Astrocyte (in vitro differentiated cells and primary cell): ENCODE measurements around the gene HTRA1. TPM values are rescaled to one million over a fixed set of nuclear protein-coding genes. Genes with fewer than 3 reads are reported as not detected.

Experiments used
- DNase-seq: peaks from one replicate; pipeline ENCODE4 v3.0.0-alpha.2; 2010; ENCODE audit warnings: low read depth
- FAIRE-seq: peaks from 2 replicates; lab custom pipeline; 2011; peaks lifted over from hg19 to GRCh38; lab: Jason Lieb, UNC
- H2AFZ ChIP-seq: 2 replicates; pipeline ENCODE4 v1.6.0; 2012; ENCODE audit warnings: low read depth, low read length, inconsistent platforms
- H3K27ac ChIP-seq: 2 replicates; pipeline ENCODE4 v1.5.1; 2011; ENCODE audit warnings: low read depth, low read length, inconsistent platforms
- H3K27me3 ChIP-seq: 2 replicates; pipeline ENCODE4 v1.6.0; 2011; ENCODE audit warnings: low read length, inconsistent platforms; ENCODE audit not compliant: insufficient read depth
- H3K36me3 ChIP-seq: 2 replicates; pipeline ENCODE4 v1.5.1; 2011; ENCODE audit warnings: low read length, inconsistent platforms; ENCODE audit not compliant: insufficient read depth
- H3K4me1 ChIP-seq: 2 replicates; pipeline ENCODE4 v1.5.1; 2011; ENCODE audit warnings: low read length, inconsistent platforms; ENCODE audit not compliant: insufficient read depth
- H3K4me2 ChIP-seq: 2 replicates; pipeline ENCODE4 v1.6.0; 2012; ENCODE audit warnings: low read length, inconsistent platforms
- H3K4me3 ChIP-seq: 2 replicates; pipeline ENCODE4 v1.5.1; 2011; ENCODE audit warnings: low read depth, mild to moderate bottlenecking, low read length, inconsistent platforms; ENCODE audit not compliant: insufficient read depth
- H3K79me2 ChIP-seq: 2 replicates; pipeline ENCODE4 v1.6.0; 2012; ENCODE audit warnings: mild to moderate bottlenecking, low read length, inconsistent platforms; ENCODE audit not compliant: insufficient read depth
- H3K9ac ChIP-seq: 2 replicates; pipeline ENCODE4 v1.6.0; 2012; ENCODE audit warnings: mild to moderate bottlenecking, low read length, inconsistent platforms
- H3K9me3 ChIP-seq: 2 replicates; pipeline ENCODE4 v1.5.1; 2012; ENCODE audit warnings: low read depth, mild to moderate bottlenecking, low read length, inconsistent platforms; ENCODE audit not compliant: insufficient read depth
- H4K20me1 ChIP-seq: 2 replicates; pipeline ENCODE4 v1.6.0; 2012; ENCODE audit warnings: low read length, inconsistent platforms; ENCODE audit not compliant: insufficient read depth
- H3K27ac Mint-ChIP-seq: one replicate; pipeline ENCODE4 v1.8.0; 2021; ENCODE audit warnings: mild to moderate bottlenecking, mixed read lengths; ENCODE audit not compliant: unreplicated experiment
- H3K27me3 Mint-ChIP-seq: one replicate; pipeline ENCODE4 v1.8.0; 2021; ENCODE audit warnings: low read depth, mixed read lengths; ENCODE audit not compliant: unreplicated experiment
- H3K36me3 Mint-ChIP-seq: one replicate; pipeline ENCODE4 v1.8.0; 2021; ENCODE audit warnings: low read depth, mixed read lengths; ENCODE audit not compliant: unreplicated experiment
- H3K4me1 Mint-ChIP-seq: one replicate; pipeline ENCODE4 v1.8.0; 2021; ENCODE audit warnings: low read depth, mixed read lengths; ENCODE audit not compliant: unreplicated experiment
- H3K4me3 Mint-ChIP-seq: one replicate; pipeline ENCODE4 v1.8.0; 2021; ENCODE audit warnings: mild to moderate bottlenecking, moderate library complexity, mixed read lengths; ENCODE audit not compliant: unreplicated experiment
- H3K9me3 Mint-ChIP-seq: one replicate; pipeline ENCODE4 v1.8.0; 2021; ENCODE audit warnings: mild to moderate bottlenecking, mixed read lengths; ENCODE audit not compliant: unreplicated experiment
- EZH2 ChIP-seq: IDR thresholded peaks from 2 replicates; pipeline ENCODE4 v1.6.1; 2012; ENCODE audit warnings: mild to moderate bottlenecking, low read length, inconsistent platforms; ENCODE audit not compliant: insufficient read depth
- total RNA-seq: library from RNA; stranded (reverse); gene quantifications from 2 replicates; pipeline ENCODE4 v1.2.1, GENCODE V29; 2021
- TF ChIP-seq, protein P1 (sequence below): IDR thresholded peaks from 2 replicates; pipeline ENCODE4 v1.5.1; 2011; ENCODE audit warnings: low read depth, mild to moderate bottlenecking, inconsistent platforms, low read length, moderate library complexity; ENCODE audit not compliant: insufficient read depth

HTRA1 gene
- total RNA-seq, 1 donor from 2014 or later, result 34.9 TPM

- H3K36me3 ChIP-seq, result no peaks in the 10 kb centered on the region
- H4K20me1 ChIP-seq, result peaks cover 23% of the 10 kb centered on the region
- H3K4me2 ChIP-seq, result no peak overlapping the region
- Mint-ChIP-seq H3K27ac (no peak overlapping the region), H3K27me3 (peaks cover 18% of the 10 kb centered on the region), H3K9me3 (no peaks in the 10 kb centered on the region), H3K4me3 (no peak overlapping the region), H3K4me1 (peaks cover 16% of the 10 kb centered on the region), H3K36me3 (peaks cover 9% of the 10 kb centered on the region)
- peaks cover 29% of the 10 kb centered on the region for H3K4me1 ChIP-seq
- H3K9ac ChIP-seq, result no peak overlapping the region
- no peak overlapping the region for H3K27ac ChIP-seq
- no peak for FAIRE-seq
- DNase-seq, result no peak
- TF ChIP-seq, protein P1, sequence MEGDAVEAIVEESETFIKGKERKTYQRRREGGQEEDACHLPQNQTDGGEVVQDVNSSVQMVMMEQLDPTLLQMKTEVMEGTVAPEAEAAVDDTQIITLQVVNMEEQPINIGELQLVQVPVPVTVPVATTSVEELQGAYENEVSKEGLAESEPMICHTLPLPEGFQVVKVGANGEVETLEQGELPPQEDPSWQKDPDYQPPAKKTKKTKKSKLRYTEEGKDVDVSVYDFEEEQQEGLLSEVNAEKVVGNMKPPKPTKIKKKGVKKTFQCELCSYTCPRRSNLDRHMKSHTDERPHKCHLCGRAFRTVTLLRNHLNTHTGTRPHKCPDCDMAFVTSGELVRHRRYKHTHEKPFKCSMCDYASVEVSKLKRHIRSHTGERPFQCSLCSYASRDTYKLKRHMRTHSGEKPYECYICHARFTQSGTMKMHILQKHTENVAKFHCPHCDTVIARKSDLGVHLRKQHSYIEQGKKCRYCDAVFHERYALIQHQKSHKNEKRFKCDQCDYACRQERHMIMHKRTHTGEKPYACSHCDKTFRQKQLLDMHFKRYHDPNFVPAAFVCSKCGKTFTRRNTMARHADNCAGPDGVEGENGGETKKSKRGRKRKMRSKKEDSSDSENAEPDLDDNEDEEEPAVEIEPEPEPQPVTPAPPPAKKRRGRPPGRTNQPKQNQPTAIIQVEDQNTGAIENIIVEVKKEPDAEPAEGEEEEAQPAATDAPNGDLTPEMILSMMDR, result no peak
- TF ChIP-seq EZH2, result no peak
- H3K9me3 ChIP-seq, result no peaks in the 10 kb centered on the region
- H2AFZ ChIP-seq, result no peak overlapping the region
- H3K4me3 ChIP-seq, result no peak overlapping the region
- peaks cover 5% of the 10 kb centered on the region for H3K27me3 ChIP-seq
- peaks cover 11% of the 10 kb centered on the region for H3K79me2 ChIP-seq
Observed at GRCh38 chr10:122469848-122470247, 8.5 kb downstream of the HTRA1 start.

DNA sequence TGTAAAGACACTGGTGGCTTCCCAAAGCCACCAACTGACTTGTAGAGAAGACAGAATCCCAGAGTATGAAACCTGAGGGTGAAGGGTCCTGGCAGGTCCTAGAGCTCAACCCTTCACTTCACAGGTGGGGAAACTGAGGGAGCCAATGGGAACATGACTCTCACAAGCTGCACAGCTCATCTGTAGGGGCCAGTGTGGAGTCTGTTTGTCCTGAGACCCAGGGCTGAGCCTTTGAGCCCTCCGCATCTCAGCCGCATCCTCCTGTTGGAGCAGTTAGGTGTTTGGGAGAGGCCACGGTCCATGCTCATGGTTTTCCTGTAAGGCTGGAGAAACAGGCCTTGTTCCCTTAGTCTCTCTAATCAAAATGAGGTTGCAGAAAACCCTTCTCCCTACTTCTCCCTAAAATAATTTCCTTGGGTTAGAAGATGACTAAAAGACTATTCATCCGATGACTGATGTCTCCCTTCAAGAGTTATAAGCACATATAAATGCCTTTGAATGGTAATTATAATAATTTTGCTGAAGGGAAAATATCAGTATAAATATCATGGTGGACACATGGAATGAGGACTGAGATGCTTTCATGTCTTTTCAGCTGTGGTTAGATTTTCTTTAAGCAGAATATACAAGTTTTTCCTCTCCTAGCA, 10.3 kb downstream of the HTRA1 start:
- peaks cover 31% of the 10 kb centered on the region for H3K4me1 Mint-ChIP-seq
- H3K27ac Mint-ChIP-seq, result no peak overlapping the region
- peaks cover 4% of the 10 kb centered on the region for H3K36me3 Mint-ChIP-seq
- Histone ChIP-seq H3K27me3 (no peaks in the 10 kb centered on the region), H3K27ac (no peak overlapping the region), H3K4me2 (no peak overlapping the region), H3K9ac (no peak overlapping the region), H3K36me3 (no peaks in the 10 kb centered on the region), H4K20me1 (peaks cover 15% of the 10 kb centered on the region), H2AFZ (no peak overlapping the region), H3K9me3 (no peaks in the 10 kb centered on the region), H3K79me2 (peaks cover 6% of the 10 kb centered on the region), H3K4me3 (no peak overlapping the region), H3K4me1 (peaks cover 46% of the 10 kb centered on the region)
- DNase-seq, result no peak
- TF ChIP-seq EZH2, result no peak
- TF ChIP-seq, protein P1, result no peak
- FAIRE-seq, result no peak
- no peaks in the 10 kb centered on the region for H3K9me3 Mint-ChIP-seq
- no peak overlapping the region for H3K4me3 Mint-ChIP-seq
- peaks cover 2% of the 10 kb centered on the region for H3K27me3 Mint-ChIP-seq

- no peak for DNase-seq
- Histone ChIP-seq H3K4me3 (no peak overlapping the region), H4K20me1 (peaks cover 6% of the 10 kb centered on the region), H3K36me3 (no peaks in the 10 kb centered on the region), H3K9me3 (no peaks in the 10 kb centered on the region), H3K4me2 (no peak overlapping the region), H3K27me3 (no peaks in the 10 kb centered on the region), H3K79me2 (peaks cover 6% of the 10 kb centered on the region), H2AFZ (no peak overlapping the region), H3K27ac (no peak overlapping the region), H3K9ac (no peak overlapping the region), H3K4me1 (peaks cover 46% of the 10 kb centered on the region)
- FAIRE-seq, result no peak
- H3K36me3 Mint-ChIP-seq, result peaks cover 2% of the 10 kb centered on the region
- H3K27me3 Mint-ChIP-seq, result no peaks in the 10 kb centered on the region
- H3K4me1 Mint-ChIP-seq, result peaks cover 36% of the 10 kb centered on the region
- TF ChIP-seq, protein P1, result no peak
- TF ChIP-seq EZH2, result no peak
- H3K4me3 Mint-ChIP-seq, result no peak overlapping the region
- H3K9me3 Mint-ChIP-seq, result no peaks in the 10 kb centered on the region
- no peak overlapping the region for H3K27ac Mint-ChIP-seq
Observed at GRCh38 chr10:122473116-122473515, 11.8 kb downstream of the HTRA1 start.
